ENCODE data around the gene DOCK1.

The DOCK1 gene

GRCh38 chr10:127013691-127014473 lies 108.7 kb downstream of the DOCK1 start:
- Histone ChIP-seq H3K27me3 (ENCODE audit: insufficient read depth, low read depth) (no peaks in the 10 kb centered on the region), H2AFZ (ENCODE audit: low read depth) (no peak overlapping the region), H3K9ac (no peak overlapping the region), H4K20me1 (ENCODE audit: insufficient read depth) (no peaks in the 10 kb centered on the region), H3K4me2 (no peak overlapping the region), H3K27ac (no peak overlapping the region), H3K4me1 (ENCODE audit: low read depth, poor library complexity, severe bottlenecking) (no peaks in the 10 kb centered on the region), H3K36me3 (ENCODE audit: insufficient read depth) (no peaks in the 10 kb centered on the region), H3K79me2 (ENCODE audit: insufficient read depth, low read depth) (no peaks in the 10 kb centered on the region), H3K4me3 (IDR thresholded peaks at IDR 0.05; ENCODE audit: insufficient read depth, low read depth, low read length) (no peak overlapping the region)
- TF ChIP-seq CTCF (conservative IDR thresholded peaks at IDR 0.05; ENCODE audit: low read depth, low read length), result no peak

- Histone ChIP-seq H3K4me2 (no peak overlapping the region), H3K9ac (no peak overlapping the region), H2AFZ (ENCODE audit: low read depth) (no peak overlapping the region), H3K4me1 (ENCODE audit: low read depth, poor library complexity, severe bottlenecking) (no peaks in the 10 kb centered on the region), H3K27ac (no peak overlapping the region), H3K27me3 (ENCODE audit: insufficient read depth, low read depth) (no peaks in the 10 kb centered on the region), H3K79me2 (ENCODE audit: insufficient read depth, low read depth) (no peaks in the 10 kb centered on the region), H3K4me3 (IDR thresholded peaks at IDR 0.05; ENCODE audit: insufficient read depth, low read depth, low read length) (no peak overlapping the region), H3K36me3 (ENCODE audit: insufficient read depth) (no peaks in the 10 kb centered on the region), H4K20me1 (ENCODE audit: insufficient read depth) (no peaks in the 10 kb centered on the region)
- no peak for TF ChIP-seq CTCF (conservative IDR thresholded peaks at IDR 0.05; ENCODE audit: low read depth, low read length)
Observed at GRCh38 chr10:127014671-127015070, 109.4 kb downstream of the DOCK1 start.

GRCh38 chr10:127015373-127015772 lies 110.1 kb downstream of the DOCK1 start:
- no peak overlapping the region for H3K4me3 ChIP-seq (IDR thresholded peaks at IDR 0.05; ENCODE audit: insufficient read depth, low read depth, low read length)
- no peaks in the 10 kb centered on the region for H3K79me2 ChIP-seq (ENCODE audit: insufficient read depth, low read depth)
- H3K4me1 ChIP-seq (ENCODE audit: low read depth, poor library complexity, severe bottlenecking), result no peaks in the 10 kb centered on the region
- H2AFZ ChIP-seq (ENCODE audit: low read depth), result no peak overlapping the region
- no peak for TF ChIP-seq CTCF (conservative IDR thresholded peaks at IDR 0.05; ENCODE audit: low read depth, low read length)
- H3K27ac ChIP-seq, result no peak overlapping the region
- no peaks in the 10 kb centered on the region for H4K20me1 ChIP-seq (ENCODE audit: insufficient read depth)
- H3K9ac ChIP-seq, result no peak overlapping the region
- H3K36me3 ChIP-seq (ENCODE audit: insufficient read depth), result no peaks in the 10 kb centered on the region
- no peak overlapping the region for H3K4me2 ChIP-seq
- no peaks in the 10 kb centered on the region for H3K27me3 ChIP-seq (ENCODE audit: insufficient read depth, low read depth)

GRCh38 chr10:127016331-127016730 lies 111.1 kb downstream of the DOCK1 start:
- Histone ChIP-seq H3K79me2 (ENCODE audit: insufficient read depth, low read depth) (no peaks in the 10 kb centered on the region), H2AFZ (ENCODE audit: low read depth) (no peak overlapping the region), H3K4me3 (IDR thresholded peaks at IDR 0.05; ENCODE audit: insufficient read depth, low read depth, low read length) (no peak overlapping the region), H4K20me1 (ENCODE audit: insufficient read depth) (no peaks in the 10 kb centered on the region), H3K9ac (no peak overlapping the region), H3K4me1 (ENCODE audit: low read depth, poor library complexity, severe bottlenecking) (no peaks in the 10 kb centered on the region), H3K27me3 (ENCODE audit: insufficient read depth, low read depth) (no peaks in the 10 kb centered on the region), H3K36me3 (ENCODE audit: insufficient read depth) (no peaks in the 10 kb centered on the region), H3K27ac (no peak overlapping the region), H3K4me2 (no peak overlapping the region)
- no peak for TF ChIP-seq CTCF (conservative IDR thresholded peaks at IDR 0.05; ENCODE audit: low read depth, low read length)

All from KMS-11 (cell line).